K562 (cell line): Measurements from ENCODE around the gene DLGAP1. TPM values are rescaled to one million over a fixed set of nuclear protein-coding genes. Genes with fewer than 3 reads are reported as not detected.

Experiments used
- ATAC-seq: fragments of 200-7000 bp; cut with Tn5 transposase; 3 replicates; pipeline ENCODE4 v1.9.1; 2020; ENCODE audit warnings: moderate library complexity
- BruUV-seq: library from RNA; stranded (reverse); fragments of 400-500 nt; replicated peaks from 2 replicates; lab custom pipeline; 2021; lab: Mats Ljungman, UMichigan
- CTCF ChIA-PET: fragments of 300-600 bp; formaldehyde crosslinking; extraction: SDS; loops from one replicate; lab custom pipeline; 2021; ENCODE audit warnings: low intra/inter-chr PET ratio; lab: Yijun Ruan, JAX
- POLR2A ChIA-PET: fragments of 300-600, 350-650 bp; sonication (Branson Sonifier 250); formaldehyde crosslinking; extraction: SDS; loops from one replicate; lab custom pipeline; 2021; ENCODE audit warnings: antibody characterized with exemption, inconsistent platforms; lab: Yijun Ruan, JAX
- DNase-seq, 4 experiments: peaks; one replicate each; pipeline versions ENCODE4 v3.0.0 to v3.0.0-alpha.2; 2011 to 2018; ENCODE audit warnings: low spot score in 3 of 4, mixed read lengths in 3 of 4; ENCODE audit errors: extremely low read depth in 1 of 4
- FAIRE-seq: peaks from 2 replicates; lab custom pipeline; 2011; peaks lifted over from hg19 to GRCh38; lab: Jason Lieb, UNC
- H2AFZ ChIP-seq: 2 replicates; pipeline ENCODE4 v1.6.0; 2011; ENCODE audit warnings: low read depth, low read length, control low read depth, inconsistent platforms
- H3K27ac ChIP-seq: fragments of 200-600 bp; 3 replicates; pipeline ENCODE4 v1.8.0; 2011; ENCODE audit warnings: low read depth, mild to moderate bottlenecking, control low read depth, inconsistent platforms, low read length, moderate library complexity, mixed read lengths; ENCODE audit errors: extremely low read depth
- H3K27me3 ChIP-seq, 2 experiments: fragments of 300-600 bp in 1 of 2; 2 replicates in 1 of 2; 3 replicates in 1 of 2; pipeline versions ENCODE4 v1.6.0 to v1.8.0; 2011; ENCODE audit warnings: inconsistent platforms in 2 of 2, low read length in 2 of 2, mild to moderate bottlenecking in 1 of 2, mixed read lengths in 1 of 2, moderate library complexity in 1 of 2; ENCODE audit not compliant: control insufficient read depth in 2 of 2, insufficient read depth in 2 of 2
- H3K36me3 ChIP-seq: fragments of 300-600 bp; 3 replicates; pipeline ENCODE4 v1.8.0; 2011; ENCODE audit warnings: mild to moderate bottlenecking, low read length, inconsistent platforms; ENCODE audit not compliant: control insufficient read depth, insufficient read depth
- H3K4me1 ChIP-seq, 2 experiments: fragments of 200-600 bp in 1 of 2; replicated peaks in 1 of 2; 2 replicates in 1 of 2; 3 replicates in 1 of 2; pipeline versions ENCODE4 v1.5.1 to v1.8.0; 2011; ENCODE audit warnings: inconsistent platforms in 2 of 2, low read length in 2 of 2, mild to moderate bottlenecking in 1 of 2, mixed read lengths in 1 of 2, moderate library complexity in 1 of 2; ENCODE audit not compliant: control insufficient read depth in 2 of 2, insufficient read depth in 2 of 2
- H3K4me2 ChIP-seq: 2 replicates; pipeline ENCODE4 v1.6.1; 2011; ENCODE audit warnings: low read length, control low read depth, inconsistent platforms, mixed read lengths; ENCODE audit not compliant: insufficient read depth
- H3K4me3 ChIP-seq: fragments of 200-600 bp; sonication (generic), shearing (Covaris generic); 2 replicates; pipeline ENCODE4 v1.5.1; 2016; ENCODE audit warnings: control low read depth, inconsistent platforms
- H3K79me2 ChIP-seq: fragments of 200-600 bp; 3 replicates; pipeline ENCODE4 v1.8.0; 2011; ENCODE audit warnings: low read length, inconsistent platforms; ENCODE audit not compliant: control insufficient read depth, insufficient read depth
- H3K9ac ChIP-seq, 2 experiments: 2 replicates each; pipeline versions ENCODE4 v1.6.0 to v1.6.1; 2011; ENCODE audit warnings: low read depth in 2 of 2, low read length in 2 of 2, control low read depth in 1 of 2, inconsistent platforms in 1 of 2, mild to moderate bottlenecking in 1 of 2, mixed read lengths in 1 of 2; ENCODE audit not compliant: insufficient read depth in 1 of 2
- H3K9me1 ChIP-seq: one replicate; pipeline ENCODE4 v1.6.0; 2011; ENCODE audit warnings: inconsistent platforms, mild to moderate bottlenecking, low read length, moderate library complexity; ENCODE audit not compliant: control insufficient read depth, insufficient read depth
- H3K9me3 ChIP-seq: replicated peaks from 2 replicates; pipeline ENCODE4 v1.5.1; 2011; ENCODE audit warnings: low read depth, low read length, inconsistent platforms; ENCODE audit not compliant: control insufficient read depth, insufficient read depth
- H4K20me1 ChIP-seq: replicated peaks from 2 replicates; pipeline ENCODE4 v1.6.1; 2011; ENCODE audit warnings: low read length, inconsistent platforms, mixed read lengths; ENCODE audit not compliant: control insufficient read depth, insufficient read depth
- EZH2 ChIP-seq: IDR thresholded peaks from 2 replicates; pipeline ENCODE4 v1.6.1; 2012; ENCODE audit warnings: low read depth, mild to moderate bottlenecking, inconsistent platforms, low read length, borderline replicate concordance
- FOSL1 ChIP-seq: fragments of 200-800 bp; sonication (Bioruptor generic); conservative IDR thresholded peaks from 2 replicates; pipeline ENCODE4 v1.6.1; 2016; ENCODE audit warnings: missing genetic modification characterization, missing compliant biosample characterization
- POLR2AphosphoS2 ChIP-seq: IDR thresholded peaks from 2 replicates; pipeline ENCODE4 v1.6.1; 2012; ENCODE audit warnings: low read length, improper control_type of control experiment
- RCOR1 ChIP-seq, 2 experiments: IDR thresholded peaks; 2 replicates each; pipeline ENCODE4 v1.6.1; 2012; ENCODE audit warnings: low read depth in 2 of 2, low read length in 2 of 2, borderline replicate concordance in 1 of 2, improper control_type of control experiment in 1 of 2
- SLC30A9 ChIP-seq: fragments of 250-450 bp; sonication (Bioruptor Pico); IDR thresholded peaks from 2 replicates; pipeline ENCODE4 v1.8.0; 2022; ENCODE audit warnings: mild to moderate bottlenecking, moderate library complexity
- XRCC5 ChIP-seq: fragments of 200-400 bp; formaldehyde crosslinking; IDR thresholded peaks from 2 replicates; pipeline ENCODE4 v1.6.1; 2017; ENCODE audit warnings: low read depth, mild to moderate bottlenecking, low read length
- ZBTB1 ChIP-seq: sonication (generic); formaldehyde crosslinking; IDR thresholded peaks from 2 replicates; pipeline ENCODE4 v1.8.1; 2023; ENCODE audit warnings: missing genetic modification reagents, low read depth, mild to moderate bottlenecking, borderline replicate concordance
- WGBS: fragments of 100-300 bp; shearing (Covaris generic); methylation state at CpG from one replicate; pipeline ENCODE4 v1.1.6; 2016; ENCODE audit warnings: low coverage, mixed read lengths; ENCODE audit not compliant: insufficient coverage; ENCODE audit errors: missing lambda C conversion rate; 5-methylcytosine and 5-hydroxymethylcytosine counted together
- in situ Hi-C: fragments of 300-500 bp; cut with MboI; formaldehyde crosslinking; loops from 4 replicates; pipeline ENCODE4 v1.15.0; 2018; ENCODE audit warnings: inconsistent platforms, mixed read lengths
- intact Hi-C: fragments of 100-400 bp; cut with micrococcal nuclease; formaldehyde crosslinking; loops from 2 replicates; pipeline ENCODE4 v1.14.2; 2022
- polyA plus RNA-seq, 8 experiments: library from polyadenylated mRNA; depleted of rRNA in 4 of 8; stranded (reverse) in 5 of 8; unstranded in 3 of 8; fragments of >200 nt; fragmentation: Nextera tagmentation in 2 of 8; fragmentation: Illumina TruSeq in 1 of 8; extraction: Ambion mirVana in 2 of 8; extraction: Trizol in 1 of 8; gene quantifications; 2 replicates each; pipeline versions ENCODE4 v1.2.1 to v1.2.3, GENCODE V29; 2011 to 2014; ENCODE audit warnings: inconsistent platforms in 1 of 8, missing spikeins in 1 of 8
- total RNA-seq, 7 experiments: library from RNA; depleted of rRNA in 6 of 7; stranded (reverse); fragments of >200 nt in 6 of 7; fragmentation: Illumina TruSeq in 2 of 7; extraction: Trizol in 2 of 7; gene quantifications; 2 replicates each; pipeline versions ENCODE4 v1.2.1 to v1.2.3, GENCODE V29; 2011 to 2021; ENCODE audit warnings: low replicate concordance in 1 of 7
- TF ChIP-seq, protein P1 (sequence below): IDR thresholded peaks from 2 replicates; pipeline ENCODE4 v1.6.1; 2011; ENCODE audit warnings: borderline replicate concordance, low read depth, mild to moderate bottlenecking, moderate library complexity, low read length; ENCODE audit not compliant: insufficient read depth, poor library complexity, severe bottlenecking
- TF ChIP-seq, protein P2 (sequence below): fragments of 450-650 bp; IDR thresholded peaks from 2 replicates; pipeline ENCODE4 v1.6.1; 2016; ENCODE audit warnings: borderline replicate concordance

Gene DLGAP1
- total and polyA plus RNA-seq, 9 of the 15 experiments (the other 6 are each of a cell fraction or from before 2014, with no cell fraction given): 0.04 to 0.22 (median 0.08) TPM

DNA sequence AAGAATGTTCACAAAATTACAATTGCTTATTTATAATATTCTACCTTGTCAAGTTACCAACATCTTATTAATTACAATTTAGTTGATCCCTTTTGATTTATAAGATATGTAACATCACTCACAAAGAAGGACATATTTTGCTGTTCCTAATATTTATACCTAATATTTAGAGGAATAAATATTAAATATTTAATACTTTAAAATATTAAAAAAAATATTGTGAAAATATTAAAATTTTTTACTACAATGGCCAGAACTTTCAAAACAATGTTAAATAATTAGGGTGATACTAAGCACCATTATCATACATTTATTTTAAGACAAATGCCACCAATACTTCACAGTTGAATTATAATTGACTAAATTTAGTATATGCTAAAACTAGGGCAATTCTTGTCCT is 254.7 kb downstream of the DLGAP1 start (continued):
- TF ChIP-seq, protein P1, sequence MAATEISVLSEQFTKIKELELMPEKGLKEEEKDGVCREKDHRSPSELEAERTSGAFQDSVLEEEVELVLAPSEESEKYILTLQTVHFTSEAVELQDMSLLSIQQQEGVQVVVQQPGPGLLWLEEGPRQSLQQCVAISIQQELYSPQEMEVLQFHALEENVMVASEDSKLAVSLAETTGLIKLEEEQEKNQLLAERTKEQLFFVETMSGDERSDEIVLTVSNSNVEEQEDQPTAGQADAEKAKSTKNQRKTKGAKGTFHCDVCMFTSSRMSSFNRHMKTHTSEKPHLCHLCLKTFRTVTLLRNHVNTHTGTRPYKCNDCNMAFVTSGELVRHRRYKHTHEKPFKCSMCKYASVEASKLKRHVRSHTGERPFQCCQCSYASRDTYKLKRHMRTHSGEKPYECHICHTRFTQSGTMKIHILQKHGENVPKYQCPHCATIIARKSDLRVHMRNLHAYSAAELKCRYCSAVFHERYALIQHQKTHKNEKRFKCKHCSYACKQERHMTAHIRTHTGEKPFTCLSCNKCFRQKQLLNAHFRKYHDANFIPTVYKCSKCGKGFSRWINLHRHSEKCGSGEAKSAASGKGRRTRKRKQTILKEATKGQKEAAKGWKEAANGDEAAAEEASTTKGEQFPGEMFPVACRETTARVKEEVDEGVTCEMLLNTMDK: no peak

DNA sequence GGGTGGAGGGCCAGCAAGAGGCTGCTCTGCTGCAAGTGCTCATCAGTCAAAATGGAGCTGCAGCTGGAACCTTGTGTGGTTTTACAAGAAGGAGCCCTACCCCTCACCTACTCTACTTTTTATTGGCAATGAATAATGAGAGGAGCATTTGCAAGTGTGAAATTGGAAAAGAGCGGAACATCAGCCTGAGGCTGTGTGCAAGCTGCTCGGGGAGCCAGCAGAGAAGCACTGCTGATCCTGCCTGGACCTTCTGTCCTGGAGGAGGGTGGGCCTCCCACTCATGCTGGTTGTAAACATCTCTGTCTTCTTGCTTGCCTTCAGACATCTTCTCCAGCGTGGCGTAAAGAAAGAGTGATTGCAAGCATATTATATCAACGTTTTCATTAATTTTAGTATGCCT is 256.2 kb downstream of the DLGAP1 start:
- Histone ChIP-seq H3K9me1 (no peaks in the 10 kb centered on the region), H3K4me2 (no peak overlapping the region), H3K27ac (no peak overlapping the region), H3K4me3 (no peak overlapping the region), H3K4me1 (no peaks in the 10 kb centered on the region), H3K36me3 (no peaks in the 10 kb centered on the region), H3K79me2 (no peaks in the 10 kb centered on the region), H3K9ac (no peak overlapping the region), H3K27me3 (no peaks in the 10 kb centered on the region), H3K9me3 (no peaks in the 10 kb centered on the region), H4K20me1 (no peaks in the 10 kb centered on the region), H2AFZ (no peak overlapping the region)
- ATAC-seq (no peak), DNase-seq (no peak), FAIRE-seq (no peak)
- intact Hi-C loops (no loop called here), in situ Hi-C loops (no loop called here)
- ChIA-PET POLR2A (no interaction called here), CTCF (no interaction called here)
- 0% methylated on average over 5 of the region's 5 CpGs for WGBS
- TF ChIP-seq EZH2: no peak
- no peak for TF ChIP-seq SLC30A9 (CRISPR knock-in tag)
- TF ChIP-seq XRCC5: no peak
- no peak for TF ChIP-seq ZBTB1
- TF ChIP-seq, protein P2, sequence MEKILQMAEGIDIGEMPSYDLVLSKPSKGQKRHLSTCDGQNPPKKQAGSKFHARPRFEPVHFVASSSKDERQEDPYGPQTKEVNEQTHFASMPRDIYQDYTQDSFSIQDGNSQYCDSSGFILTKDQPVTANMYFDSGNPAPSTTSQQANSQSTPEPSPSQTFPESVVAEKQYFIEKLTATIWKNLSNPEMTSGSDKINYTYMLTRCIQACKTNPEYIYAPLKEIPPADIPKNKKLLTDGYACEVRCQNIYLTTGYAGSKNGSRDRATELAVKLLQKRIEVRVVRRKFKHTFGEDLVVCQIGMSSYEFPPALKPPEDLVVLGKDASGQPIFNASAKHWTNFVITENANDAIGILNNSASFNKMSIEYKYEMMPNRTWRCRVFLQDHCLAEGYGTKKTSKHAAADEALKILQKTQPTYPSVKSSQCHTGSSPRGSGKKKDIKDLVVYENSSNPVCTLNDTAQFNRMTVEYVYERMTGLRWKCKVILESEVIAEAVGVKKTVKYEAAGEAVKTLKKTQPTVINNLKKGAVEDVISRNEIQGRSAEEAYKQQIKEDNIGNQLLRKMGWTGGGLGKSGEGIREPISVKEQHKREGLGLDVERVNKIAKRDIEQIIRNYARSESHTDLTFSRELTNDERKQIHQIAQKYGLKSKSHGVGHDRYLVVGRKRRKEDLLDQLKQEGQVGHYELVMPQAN: no peak
- TF ChIP-seq POLR2AphosphoS2: no peak
- TF ChIP-seq RCOR1 (IDR thresholded peaks at IDR 0.05; ENCODE audit: borderline replicate concordance in 1 of 2, low read depth in 2 of 2, low read length in 2 of 2): no peak
- TF ChIP-seq FOSL1: no peak
- no TSS peak for BruUV-seq
